Transverse colon (tissue), 4 donors: ENCODE results near the gene ANKRD34A. TPM values are rescaled to one million over a fixed set of nuclear protein-coding genes. Genes with fewer than 3 reads are reported as not detected.

ENCODE experiments used
- DNase-seq: peaks from one replicate; pipeline ENCODE4 v3.0.0-alpha.2; 2019
- H3K27ac ChIP-seq, 4 donors: fragments of 200-600 bp; sonication (generic); 2 replicates each; pipeline ENCODE4 v1.5.1; 2016 to 2018; ENCODE audit warnings: inconsistent platforms in 4 of 4
- H3K27me3 ChIP-seq: fragments of 200-600 bp; sonication (generic); 2 replicates; pipeline ENCODE4 v1.5.1; 2017; ENCODE audit warnings: inconsistent platforms
- H3K36me3 ChIP-seq, 4 donors: fragments of 200-600 bp; sonication (generic); 2 replicates each; pipeline ENCODE4 v1.5.1; 2017 to 2019; ENCODE audit warnings: inconsistent platforms in 4 of 4
- H3K4me1 ChIP-seq, 4 donors: fragments of 200-600 bp; sonication (generic); 2 replicates each; pipeline ENCODE4 v1.5.1; 2017 to 2020; ENCODE audit warnings: inconsistent platforms in 4 of 4
- H3K4me3 ChIP-seq, 4 donors: fragments of 200-600 bp; sonication (generic); 1 replicate in 1 of 4; 2 replicates in 3 of 4; pipeline versions ENCODE4 v1.5.1 to v1.6.1; 2017 to 2019; ENCODE audit warnings: inconsistent platforms in 4 of 4
- H3K9me3 ChIP-seq, 2 donors: fragments of 200-600 bp; sonication (generic); 2 replicates each; pipeline ENCODE4 v1.5.1; 2017 to 2019; ENCODE audit warnings: inconsistent platforms in 2 of 2
- CTCF ChIP-seq, 5 experiments: fragments of 200-600 bp in 3 of 5; fragments of 450-650 bp in 2 of 5; sonication (generic) in 3 of 5; IDR thresholded peaks; 1 replicate in 2 of 5; 2 replicates in 3 of 5; pipeline ENCODE4 v1.5.1; 2016 to 2017; ENCODE audit warnings: antibody characterized with exemption in 5 of 5, inconsistent platforms in 3 of 5, mild to moderate bottlenecking in 2 of 5, moderate library complexity in 1 of 5
- EP300 ChIP-seq: sonication (generic); formaldehyde crosslinking; IDR thresholded peaks from one replicate; pipeline ENCODE4 v1.6.1; 2017; ENCODE audit warnings: antibody characterized with exemption, low read depth
- POLR2A ChIP-seq: fragments of 450-650 bp; IDR thresholded peaks from one replicate; pipeline ENCODE4 v1.6.1; 2016; ENCODE audit warnings: antibody characterized with exemption, mild to moderate bottlenecking, moderate library complexity
- POLR2AphosphoS5 ChIP-seq, 3 donors: sonication (generic); formaldehyde crosslinking; IDR thresholded peaks; one replicate each; pipeline ENCODE4 v1.6.1; 2016; ENCODE audit warnings: antibody characterized with exemption in 3 of 3
- WGBS, 2 donors: methylation state at CpG; one replicate each; pipeline ENCODE4 v1.1.5; 2018; ENCODE audit warnings: low coverage in 1 of 2; 5-methylcytosine and 5-hydroxymethylcytosine counted together
- in situ Hi-C, 4 donors: fragments of 200-750 bp; cut with MboI; loops; one replicate each; pipeline versions ENCODE4 v1.15.0 to v1.15.1; 2017; ENCODE audit warnings: low sequenced_read_pairs in 3 of 4, low pct_ligation_motif_present in 1 of 4, low pct_unique_long_range_greater_than_20kb in 1 of 4
- intact Hi-C: fragments of 100-400 bp; cut with DNase I; formaldehyde crosslinking; loops from one replicate; pipeline ENCODE4 v1.15.1; 2023; ENCODE audit warnings: low total_unique reads
- total RNA-seq, 4 donors: library from RNA; depleted of rRNA; stranded (reverse); fragments of >200 nt; gene quantifications; one replicate each; pipeline ENCODE4 v1.1.0, GENCODE V29; 2016

Gene ANKRD34A
- total RNA-seq, 4 donors from 2014 or later, result 0.41 to 4.1 (median 0.64) TPM; not detected in 1

GRCh38 chr1:145918144-145918991 lies 46.0 kb downstream of the ANKRD34A start, which contains the start of gene PEX11B:
TSS of gene PEX11B (minus strand) at chr1:145918717. CDS start at chr1:145918688, 29 bp downstream.
- Histone ChIP-seq H3K36me3 (peaks cover 0 to 6% (median 2%) of the 10 kb centered on the region in 4 donors), H3K27me3 (no peaks in the 10 kb centered on the region), H3K4me1 (peaks cover 15 to 26% (median 21%) of the 10 kb centered on the region in 4 donors), H3K27ac (peak within 1 kb of the TSS; percentile 82 to 91 (median 88)), H3K4me3 (peak within 1 kb of the TSS; percentile 59 to 84 (median 72)), H3K9me3 (no peaks in the 10 kb centered on the region)
- intact Hi-C loops (loop anchor here (2.0 kb wide), 1 partner anchor 40 kb away; the partner anchor contains the start of gene LIX1L), in situ Hi-C loops (no loop called here)
- DNase-seq, result peak; percentile 91
- 0% methylated on average over 51 of the region's 51 CpGs; no CpG with 5 or more reads in 1 of the 2 donors for whole genome bisulfite sequencing, 2 donors
- TF ChIP-seq CTCF (IDR thresholded peaks at IDR 0.05) (peak in 1 of 5 experiments; percentile 35), POLR2AphosphoS5 (IDR thresholded peaks at IDR 0.05) (peak; percentile 73 to 85 (median 81)), EP300 (no peak), POLR2A (peak; percentile 74)

- TF ChIP-seq POLR2AphosphoS5 (IDR thresholded peaks at IDR 0.05) (no peak), CTCF (IDR thresholded peaks at IDR 0.05) (no peak), POLR2A (no peak), EP300 (no peak)
- no peaks in the 10 kb centered on the region for H3K27me3 ChIP-seq
- peak overlapping the region; percentile 82 to 91 (median 88) for H3K27ac ChIP-seq
- intact Hi-C loops (no loop called here), in situ Hi-C loops (no loop called here)
- peak overlapping the region; percentile 59 to 84 (median 72) for H3K4me3 ChIP-seq
- H3K4me1 ChIP-seq, result peaks cover 15 to 26% (median 21%) of the 10 kb centered on the region in 4 donors
- H3K9me3 ChIP-seq, result no peaks in the 10 kb centered on the region
- WGBS, 2 donors, result 86% methylated on average over 5 of the region's 5 CpGs; no CpG with 5 or more reads in 1 of the 2 donors
- DNase-seq, result no peak
- H3K36me3 ChIP-seq, result peaks cover 0 to 6% (median 2%) of the 10 kb centered on the region in 4 donors
Measured at GRCh38 chr1:145917595-145917994, 46.8 kb downstream of the ANKRD34A start.

GRCh38 chr1:145916745-145917144 lies 47.6 kb downstream of the ANKRD34A start:
- no peak for TF ChIP-seq EP300
- no peak for TF ChIP-seq POLR2A
- TF ChIP-seq CTCF (IDR thresholded peaks at IDR 0.05), result no peak
- TF ChIP-seq POLR2AphosphoS5 (IDR thresholded peaks at IDR 0.05), result no peak
- 87 to 91% methylated on average over 5 of the region's 5 CpGs for whole genome bisulfite sequencing, 2 donors
- intact Hi-C loops (no loop called here), in situ Hi-C loops (no loop called here)
- H3K36me3 ChIP-seq, result peaks cover 0 to 11% (median 4%) of the 10 kb centered on the region in 4 donors
- no peak for DNase-seq
- no peaks in the 10 kb centered on the region for H3K27me3 ChIP-seq
- no peak overlapping the region for H3K27ac ChIP-seq
- no peaks in the 10 kb centered on the region for H3K9me3 ChIP-seq
- H3K4me1 ChIP-seq, result peaks cover 15 to 26% (median 21%) of the 10 kb centered on the region in 4 donors
- H3K4me3 ChIP-seq, result no peak overlapping the region

- intact Hi-C loops, result no loop called here
- Histone ChIP-seq H3K36me3 (peaks cover 0 to 22% (median 10%) of the 10 kb centered on the region in 4 donors), H3K27ac (no peak overlapping the region)
Measured at GRCh38 chr1:145912128-145912641, 52.2 kb downstream of the ANKRD34A start.

More at GRCh38 chr1:145912128-145912641, 52.2 kb downstream of the ANKRD34A start:
- no peak for DNase-seq
- H3K9me3 ChIP-seq, result no peaks in the 10 kb centered on the region
- H3K4me3 ChIP-seq, result no peak overlapping the region
- TF ChIP-seq EP300 (no peak), POLR2A (no peak), CTCF (IDR thresholded peaks at IDR 0.05) (no peak)
- peaks cover under 1 to 9% (median 6%) of the 10 kb centered on the region in 4 donors for H3K4me1 ChIP-seq
- in situ Hi-C loops, result no loop called here
- WGBS, 2 donors, result 79 to 90% methylated on average over 2 to 11 of the region's 11 CpGs
- no peaks in the 10 kb centered on the region for H3K27me3 ChIP-seq
